Panc1 (cell line): ENCODE measurements around the gene LYPD6. TPM values are rescaled to one million over a fixed set of nuclear protein-coding genes. Genes with fewer than 3 reads are reported as not detected.

Source experiments
- ATAC-seq: fragments of 200-7000 bp; cut with Tn5 transposase; 2 replicates; pipeline ENCODE4 v1.9.1; 2020; ENCODE audit warnings: mild to moderate bottlenecking, moderate library complexity
- BruUV-seq: library from RNA; stranded (reverse); fragments of 400-500 nt; replicated peaks from 2 replicates; lab custom pipeline; 2021; lab: Mats Ljungman, UMichigan
- CTCF ChIA-PET: fragments of 300-600 bp; sonication (Branson Sonifier 250); formaldehyde crosslinking; loops from one replicate; lab custom pipeline; 2022; ENCODE audit warnings: antibody characterized with exemption; lab: Charles Lee
- POLR2A ChIA-PET: fragments of 300-600 bp; sonication (Branson Sonifier 250); formaldehyde crosslinking; loops from one replicate; lab custom pipeline; 2022; ENCODE audit warnings: antibody characterized with exemption; lab: Charles Lee
- DNase-seq: peaks from one replicate; pipeline ENCODE4 v3.0.0-alpha.2; 2010; ENCODE audit warnings: low read depth, low spot score
- H3K27ac ChIP-seq: 2 replicates; pipeline ENCODE4 v1.5.1; 2011; ENCODE audit warnings: mild to moderate bottlenecking, low read length, inconsistent platforms
- H3K27me3 ChIP-seq: fragments of 200-500 bp; sonication (Bioruptor generic); 2 replicates; pipeline ENCODE4 v1.6.0; 2014; ENCODE audit warnings: low read length, inconsistent platforms; ENCODE audit not compliant: control insufficient read depth, insufficient read depth
- H3K36me3 ChIP-seq: fragments of 200-500 bp; sonication (Bioruptor generic); 2 replicates; pipeline ENCODE4 v1.5.1; 2014; ENCODE audit warnings: inconsistent platforms, mild to moderate bottlenecking, low read length, moderate library complexity; ENCODE audit not compliant: control insufficient read depth, insufficient read depth
- H3K4me1 ChIP-seq: 2 replicates; pipeline ENCODE4 v1.5.1; 2011; ENCODE audit warnings: inconsistent platforms, mild to moderate bottlenecking, low read length, moderate library complexity; ENCODE audit not compliant: control insufficient read depth, insufficient read depth
- H3K4me3 ChIP-seq, 2 experiments: 2 replicates each; pipeline ENCODE4 v1.5.1; 2011 to 2012; ENCODE audit warnings: low read depth in 2 of 2, low read length in 2 of 2, mild to moderate bottlenecking in 2 of 2, inconsistent platforms in 1 of 2, moderate library complexity in 1 of 2
- H3K9me3 ChIP-seq: fragments of 200-500 bp; sonication (Bioruptor generic); 2 replicates; pipeline ENCODE4 v1.5.1; 2014; ENCODE audit warnings: low read depth, mild to moderate bottlenecking, inconsistent platforms, low read length, moderate library complexity; ENCODE audit not compliant: control insufficient read depth, insufficient read depth
- POLR2AphosphoS5 ChIP-seq: IDR thresholded peaks from 2 replicates; pipeline ENCODE4 v1.6.1; 2012; ENCODE audit warnings: mild to moderate bottlenecking, low read depth, low read length, moderate library complexity
- SIN3A ChIP-seq: IDR thresholded peaks from 2 replicates; pipeline ENCODE4 v1.6.1; 2012; ENCODE audit warnings: low read depth, mild to moderate bottlenecking, low read length, moderate library complexity, borderline replicate concordance; ENCODE audit not compliant: insufficient read depth
- TCF7L2 ChIP-seq: IDR thresholded peaks from 2 replicates; pipeline ENCODE4 v1.6.1; 2011; ENCODE audit warnings: mild to moderate bottlenecking, low read depth, low read length, inconsistent platforms
- in situ Hi-C: cut with HindIII; loops from 2 replicates; pipeline ENCODE4 v1.10.0; 2016; ENCODE audit warnings: low sequenced_read_pairs, low pct_unique_long_range_greater_than_20kb
- intact Hi-C: fragments of 100-400 bp; cut with micrococcal nuclease; formaldehyde crosslinking; loops from one replicate; pipeline ENCODE4 v1.10.0; 2022; ENCODE audit not compliant: unreplicated experiment
- total RNA-seq: library from RNA; stranded (reverse); gene quantifications from one replicate; pipeline ENCODE4 v1.2.1, GENCODE V29; 2021; ENCODE audit not compliant: unreplicated experiment
- TF ChIP-seq, protein P1 (sequence below), 2 experiments: IDR thresholded peaks; 2 replicates each; pipeline ENCODE4 v1.6.1; 2011 to 2012; ENCODE audit warnings: low read depth in 2 of 2, control low read depth in 1 of 2, low read length in 1 of 2, mild to moderate bottlenecking in 1 of 2, moderate library complexity in 1 of 2; ENCODE audit not compliant: insufficient read depth in 1 of 2
- TF ChIP-seq, protein P2 (sequence below): fragments of 450-650 bp; IDR thresholded peaks from 2 replicates; pipeline ENCODE4 v1.5.1; 2017; ENCODE audit warnings: mild to moderate bottlenecking

LYPD6 gene
- total RNA-seq, 1 experiment from 2014 or later: 0.31 TPM

GRCh38 chr2:149470046-149470445 is 139.7 kb downstream of the LYPD6 start:
- ATAC-seq (no peak), DNase-seq (no peak)
- TF ChIP-seq, protein P1, sequence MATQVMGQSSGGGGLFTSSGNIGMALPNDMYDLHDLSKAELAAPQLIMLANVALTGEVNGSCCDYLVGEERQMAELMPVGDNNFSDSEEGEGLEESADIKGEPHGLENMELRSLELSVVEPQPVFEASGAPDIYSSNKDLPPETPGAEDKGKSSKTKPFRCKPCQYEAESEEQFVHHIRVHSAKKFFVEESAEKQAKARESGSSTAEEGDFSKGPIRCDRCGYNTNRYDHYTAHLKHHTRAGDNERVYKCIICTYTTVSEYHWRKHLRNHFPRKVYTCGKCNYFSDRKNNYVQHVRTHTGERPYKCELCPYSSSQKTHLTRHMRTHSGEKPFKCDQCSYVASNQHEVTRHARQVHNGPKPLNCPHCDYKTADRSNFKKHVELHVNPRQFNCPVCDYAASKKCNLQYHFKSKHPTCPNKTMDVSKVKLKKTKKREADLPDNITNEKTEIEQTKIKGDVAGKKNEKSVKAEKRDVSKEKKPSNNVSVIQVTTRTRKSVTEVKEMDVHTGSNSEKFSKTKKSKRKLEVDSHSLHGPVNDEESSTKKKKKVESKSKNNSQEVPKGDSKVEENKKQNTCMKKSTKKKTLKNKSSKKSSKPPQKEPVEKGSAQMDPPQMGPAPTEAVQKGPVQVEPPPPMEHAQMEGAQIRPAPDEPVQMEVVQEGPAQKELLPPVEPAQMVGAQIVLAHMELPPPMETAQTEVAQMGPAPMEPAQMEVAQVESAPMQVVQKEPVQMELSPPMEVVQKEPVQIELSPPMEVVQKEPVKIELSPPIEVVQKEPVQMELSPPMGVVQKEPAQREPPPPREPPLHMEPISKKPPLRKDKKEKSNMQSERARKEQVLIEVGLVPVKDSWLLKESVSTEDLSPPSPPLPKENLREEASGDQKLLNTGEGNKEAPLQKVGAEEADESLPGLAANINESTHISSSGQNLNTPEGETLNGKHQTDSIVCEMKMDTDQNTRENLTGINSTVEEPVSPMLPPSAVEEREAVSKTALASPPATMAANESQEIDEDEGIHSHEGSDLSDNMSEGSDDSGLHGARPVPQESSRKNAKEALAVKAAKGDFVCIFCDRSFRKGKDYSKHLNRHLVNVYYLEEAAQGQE (IDR thresholded peaks at IDR 0.05; ENCODE audit: insufficient read depth in 1 of 2, low read depth in 2 of 2, low read length in 1 of 2): no peak
- TF ChIP-seq, protein P2, sequence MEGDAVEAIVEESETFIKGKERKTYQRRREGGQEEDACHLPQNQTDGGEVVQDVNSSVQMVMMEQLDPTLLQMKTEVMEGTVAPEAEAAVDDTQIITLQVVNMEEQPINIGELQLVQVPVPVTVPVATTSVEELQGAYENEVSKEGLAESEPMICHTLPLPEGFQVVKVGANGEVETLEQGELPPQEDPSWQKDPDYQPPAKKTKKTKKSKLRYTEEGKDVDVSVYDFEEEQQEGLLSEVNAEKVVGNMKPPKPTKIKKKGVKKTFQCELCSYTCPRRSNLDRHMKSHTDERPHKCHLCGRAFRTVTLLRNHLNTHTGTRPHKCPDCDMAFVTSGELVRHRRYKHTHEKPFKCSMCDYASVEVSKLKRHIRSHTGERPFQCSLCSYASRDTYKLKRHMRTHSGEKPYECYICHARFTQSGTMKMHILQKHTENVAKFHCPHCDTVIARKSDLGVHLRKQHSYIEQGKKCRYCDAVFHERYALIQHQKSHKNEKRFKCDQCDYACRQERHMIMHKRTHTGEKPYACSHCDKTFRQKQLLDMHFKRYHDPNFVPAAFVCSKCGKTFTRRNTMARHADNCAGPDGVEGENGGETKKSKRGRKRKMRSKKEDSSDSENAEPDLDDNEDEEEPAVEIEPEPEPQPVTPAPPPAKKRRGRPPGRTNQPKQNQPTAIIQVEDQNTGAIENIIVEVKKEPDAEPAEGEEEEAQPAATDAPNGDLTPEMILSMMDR: no peak
- no peak for TF ChIP-seq TCF7L2
- TF ChIP-seq POLR2AphosphoS5: no peak
- TF ChIP-seq SIN3A: no peak
- no TSS peak for BruUV-seq
- Histone ChIP-seq H3K4me1 (no peaks in the 10 kb centered on the region), H3K27ac (no peak overlapping the region), H3K27me3 (no peaks in the 10 kb centered on the region), H3K4me3 (no peak overlapping the region), H3K9me3 (no peaks in the 10 kb centered on the region), H3K36me3 (no peaks in the 10 kb centered on the region)
- intact Hi-C loops (no loop called here), in situ Hi-C loops (no loop called here)
- ChIA-PET POLR2A (no interaction called here), CTCF (no interaction called here)

DNA sequence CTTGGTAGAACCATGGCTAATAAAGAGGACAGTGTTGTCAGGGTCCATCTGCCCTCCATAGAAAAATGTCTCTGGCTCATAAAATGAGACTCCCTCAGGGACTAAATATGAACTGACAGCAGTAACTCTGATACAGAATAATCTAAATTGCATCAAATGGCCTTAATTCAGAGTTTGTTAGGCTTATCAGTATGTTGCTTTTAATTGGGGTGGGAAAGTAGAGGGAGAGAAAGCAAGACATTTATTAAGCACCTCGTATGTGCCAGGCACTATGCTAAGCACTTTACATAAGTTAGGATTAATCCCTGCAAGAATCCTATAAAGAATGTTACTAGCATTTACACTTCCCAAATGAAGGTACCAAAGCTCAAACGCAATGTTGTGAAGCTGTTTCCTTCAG is 142.0 kb downstream of the LYPD6 start:
- no peak overlapping the region for H3K27ac ChIP-seq
- ATAC-seq: no peak
- intact Hi-C loops: no loop called here

More for the DNA sequence above, 142.0 kb downstream of the LYPD6 start:
- POLR2A ChIA-PET: no interaction called here
- DNase-seq: no peak
- CTCF ChIA-PET: no interaction called here
- no peaks in the 10 kb centered on the region for H3K36me3 ChIP-seq
- no peak overlapping the region for H3K4me3 ChIP-seq
- in situ Hi-C loops: no loop called here
- no peak for TF ChIP-seq POLR2AphosphoS5
- no peak for TF ChIP-seq SIN3A
- TF ChIP-seq, protein P2: no peak
- no TSS peak for BruUV-seq
- H3K4me1 ChIP-seq: no peaks in the 10 kb centered on the region
- no peaks in the 10 kb centered on the region for H3K27me3 ChIP-seq
- H3K9me3 ChIP-seq: no peaks in the 10 kb centered on the region
